WERI-Rb-1 (cell line): ENCODE measurements around the gene TIGD3.

Source experiments
- DNase-seq: peaks from one replicate; pipeline ENCODE4 v3.0.0-alpha.2; 2020
- H3K27ac ChIP-seq: fragments of 250-450 bp; sonication (Bioruptor Pico); 2 replicates; pipeline ENCODE4 v1.5.1; 2020; ENCODE audit warnings: mild to moderate bottlenecking, moderate library complexity
- H3K27me3 ChIP-seq: fragments of 250-450 bp; sonication (Bioruptor Pico); 2 replicates; pipeline ENCODE4 v1.5.1; 2021; ENCODE audit warnings: mild to moderate bottlenecking, low read depth, moderate library complexity; ENCODE audit not compliant: insufficient read depth, severe bottlenecking
- H3K36me3 ChIP-seq: fragments of 250-450 bp; sonication (Bioruptor Pico); 2 replicates; pipeline ENCODE4 v1.5.1; 2020; ENCODE audit warnings: mild to moderate bottlenecking, moderate library complexity
- H3K4me3 ChIP-seq: 2 replicates; pipeline ENCODE4 v1.5.1; 2011; ENCODE audit warnings: low read depth, mild to moderate bottlenecking, control low read depth, low read length
- H3K9me3 ChIP-seq: fragments of 250-450 bp; sonication (Bioruptor Pico); 2 replicates; pipeline ENCODE4 v1.5.1; 2021; ENCODE audit warnings: mild to moderate bottlenecking, moderate library complexity; ENCODE audit not compliant: severe bottlenecking
- CTCF ChIP-seq: IDR thresholded peaks from 2 replicates; pipeline ENCODE4 v1.5.1; 2011; ENCODE audit warnings: low read depth, mild to moderate bottlenecking, control low read depth, inconsistent platforms, low read length

TIGD3 gene

GRCh38 chr11:65310215-65310614 is 44.3 kb upstream of the TIGD3 start:
- Histone ChIP-seq H3K9me3 (no peaks in the 10 kb centered on the region), H3K4me3 (no peak overlapping the region), H3K27ac (peak overlapping the region; percentile 78), H3K27me3 (no peaks in the 10 kb centered on the region), H3K36me3 (peaks cover 7% of the 10 kb centered on the region; the same call in 1 of the 2 replicates)
- DNase-seq = peak; percentile 29
- TF ChIP-seq CTCF = no peak

GRCh38 chr11:65310736-65311135 is 43.8 kb upstream of the TIGD3 start:
- DNase-seq = peak; percentile 92
- Histone ChIP-seq H3K36me3 (peaks cover 2% of the 10 kb centered on the region; the same call in 1 of the 2 replicates), H3K4me3 (no peak overlapping the region; the same call in 1 of the 2 replicates), H3K27me3 (no peaks in the 10 kb centered on the region), H3K9me3 (no peaks in the 10 kb centered on the region), H3K27ac (peak overlapping the region; percentile 78)
- TF ChIP-seq CTCF = peak; percentile 17; the same call in 1 of the 2 replicates

- no peaks in the 10 kb centered on the region for H3K36me3 ChIP-seq
- H3K27me3 ChIP-seq = no peaks in the 10 kb centered on the region
- no peak for TF ChIP-seq CTCF
- peak; percentile 74 for DNase-seq
- peak overlapping the region; percentile 78 for H3K27ac ChIP-seq
- H3K4me3 ChIP-seq = no peak overlapping the region; the same call in 1 of the 2 replicates
- no peaks in the 10 kb centered on the region for H3K9me3 ChIP-seq
Observed at GRCh38 chr11:65311170-65311678, 43.3 kb upstream of the TIGD3 start.

GRCh38 chr11:65314501-65315203 is 39.9 kb upstream of the TIGD3 start, which contains the start of gene CDC42EP2:
TSS of gene CDC42EP2 (plus strand) at chr11:65314866. CDS start at chr11:65320899, 6,033 bp downstream.
- Histone ChIP-seq H3K27me3 (no peaks in the 10 kb centered on the region), H3K36me3 (no peaks in the 10 kb centered on the region), H3K4me3 (peak within 1 kb of the TSS; percentile 86), H3K27ac (peak within 1 kb of the TSS; percentile 59), H3K9me3 (no peaks in the 10 kb centered on the region)
- no peak for TF ChIP-seq CTCF
- peak; percentile 84 for DNase-seq

- no peaks in the 10 kb centered on the region for H3K9me3 ChIP-seq
- H3K27ac ChIP-seq = peak overlapping the region; percentile 59
- TF ChIP-seq CTCF = peak; percentile 95
- H3K4me3 ChIP-seq = peak overlapping the region; percentile 86
- DNase-seq = peak; percentile 91
- H3K27me3 ChIP-seq = no peaks in the 10 kb centered on the region
- H3K36me3 ChIP-seq = peaks cover 1% of the 10 kb centered on the region
Observed at GRCh38 chr11:65315204-65315865, 39.2 kb upstream of the TIGD3 start.
